Activated CD4-positive, CD25-positive, alpha-beta regulatory T cell (primary cell): ENCODE measurements around the gene FRYL.
A peak's percentile ranks its signal among the peaks of the same experiment; 100 is the strongest.
"Not testable (repeated sequence)": the region's sequence is repeated elsewhere in the genome, so short reads cannot be mapped to it uniquely, and the experiment has no call there.

ENCODE experiments used
- DNase-seq, 4 experiments: peaks; one replicate each; lab custom pipeline; 2025; lab: John Stamatoyannopoulos, UW

Gene FRYL

DNA sequence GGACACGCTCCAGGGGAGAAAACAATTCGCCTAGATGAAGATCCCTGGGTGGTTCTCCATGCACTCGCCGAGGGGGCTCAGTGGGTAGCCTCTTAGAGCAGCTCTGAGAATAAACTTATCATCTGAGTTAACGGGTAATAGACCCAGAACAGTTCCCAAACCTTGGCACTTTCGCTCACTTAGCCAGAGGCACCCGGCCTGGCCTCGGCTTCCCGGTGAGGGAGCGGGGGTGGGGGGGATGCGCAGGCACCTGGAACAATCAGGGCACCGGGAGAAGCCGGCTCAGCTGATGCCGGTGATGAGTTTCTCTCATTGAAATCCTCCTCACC, 290.4 kb downstream of the FRYL start:
- DNase-seq, result no peak

- DNase-seq, result no peak
These were observed 295.4 kb downstream of the FRYL start for GRCh38 chr4:48484494-48485168.

GRCh38 chr4:48483777-48484493, 296.1 kb downstream of the FRYL start:
- peak in 1 of 4 experiments; percentile 2 for DNase-seq

DNA sequence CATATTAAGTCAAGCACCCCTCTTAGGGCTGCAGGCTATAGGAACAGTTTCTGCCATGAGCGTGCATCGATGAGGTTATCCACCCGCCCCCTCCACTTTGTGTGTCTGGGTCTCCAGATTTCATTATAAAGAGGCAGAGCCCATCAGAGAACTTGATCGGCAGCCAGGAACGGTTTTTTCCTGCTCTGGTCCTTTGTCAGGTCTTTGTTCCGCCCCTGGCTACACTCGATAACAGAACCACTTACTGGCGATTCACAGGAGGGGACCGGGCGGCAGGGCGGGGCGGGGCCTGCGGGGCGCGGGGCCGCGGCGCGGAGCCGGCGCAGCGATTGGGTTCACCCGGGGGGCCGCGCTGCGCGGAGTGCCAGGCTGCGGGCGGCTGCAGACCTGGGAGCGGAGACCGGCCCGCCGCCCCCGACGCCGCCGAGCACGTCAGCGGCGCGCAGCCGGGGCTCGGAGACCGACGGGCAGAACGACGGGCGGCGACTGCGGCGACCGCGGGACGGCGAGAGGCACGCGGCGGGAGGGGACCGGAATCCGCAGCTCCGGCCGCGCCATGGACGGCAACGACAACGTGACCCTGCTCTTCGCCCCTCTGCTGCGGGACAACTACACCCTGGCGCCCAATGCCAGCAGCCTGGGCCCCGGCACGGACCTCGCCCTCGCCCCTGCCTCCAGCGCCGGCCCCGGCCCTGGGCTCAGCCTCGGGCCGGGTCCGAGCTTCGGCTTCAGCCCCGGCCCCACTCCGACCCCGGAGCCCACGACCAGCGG, 296.9 kb downstream of the FRYL start, which contains the start of gene SLC10A4:
TSS of gene SLC10A4 (plus strand) at position 338 of the 771 bp plus-strand sequence. CDS start at position 557, 219 bp downstream.
- DNase-seq, result no peak

GRCh38 chr4:48481581-48481980, 298.5 kb downstream of the FRYL start:
- DNase-seq, result no peak

GRCh38 chr4:48478273-48478672, 301.8 kb downstream of the FRYL start:
- DNase-seq, result no peak

GRCh38 chr4:48475770-48476169, 304.3 kb downstream of the FRYL start:
- DNase-seq, result no peak

- no peak for DNase-seq
These were observed 307.3 kb downstream of the FRYL start for GRCh38 chr4:48472794-48473193.

DNA sequence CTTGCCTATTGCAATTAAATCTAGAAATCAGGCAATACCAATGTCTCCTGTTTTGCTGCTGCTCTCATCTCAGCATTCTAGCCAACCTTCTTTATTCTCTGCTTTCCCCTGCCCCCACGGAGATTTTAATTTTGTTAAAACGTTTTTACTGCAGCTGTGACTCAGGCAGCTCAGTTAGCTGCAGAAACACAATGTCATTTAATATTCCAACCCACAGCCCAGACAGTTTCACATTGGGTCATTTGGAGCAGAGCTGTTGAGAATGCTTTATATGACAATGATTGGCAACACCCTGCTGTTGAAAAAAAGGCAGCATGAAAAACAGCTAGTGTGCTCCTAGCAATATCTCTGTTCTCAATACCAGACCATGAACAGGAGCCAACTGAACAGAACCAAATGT, 309.5 kb downstream of the FRYL start:
- no peak for DNase-seq

- DNase-seq, result no peak
These were observed 309.9 kb downstream of the FRYL start for GRCh38 chr4:48470137-48470536.

GRCh38 chr4:48467891-48468290, 312.2 kb downstream of the FRYL start:
- DNase-seq, result no peak

DNA sequence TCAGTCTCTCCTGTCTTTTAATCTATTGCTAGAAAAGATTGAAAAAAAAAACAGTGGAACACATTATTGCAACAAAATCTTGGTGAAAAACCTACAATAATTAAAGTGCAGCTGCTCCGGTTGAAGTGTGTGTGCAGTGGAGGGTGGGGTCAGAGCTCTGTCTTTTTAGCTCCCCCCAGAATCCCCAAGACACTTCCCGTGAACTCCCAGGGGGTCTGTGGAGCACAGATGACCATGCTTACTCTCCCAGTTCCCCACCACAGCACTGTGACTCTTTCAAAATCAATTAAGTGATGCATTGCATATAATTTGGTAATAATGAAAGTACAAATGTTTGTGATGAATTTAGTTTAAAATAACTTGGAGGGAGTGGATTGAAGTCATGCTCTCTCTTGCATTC, 312.6 kb downstream of the FRYL start:
- no peak for DNase-seq

DNA sequence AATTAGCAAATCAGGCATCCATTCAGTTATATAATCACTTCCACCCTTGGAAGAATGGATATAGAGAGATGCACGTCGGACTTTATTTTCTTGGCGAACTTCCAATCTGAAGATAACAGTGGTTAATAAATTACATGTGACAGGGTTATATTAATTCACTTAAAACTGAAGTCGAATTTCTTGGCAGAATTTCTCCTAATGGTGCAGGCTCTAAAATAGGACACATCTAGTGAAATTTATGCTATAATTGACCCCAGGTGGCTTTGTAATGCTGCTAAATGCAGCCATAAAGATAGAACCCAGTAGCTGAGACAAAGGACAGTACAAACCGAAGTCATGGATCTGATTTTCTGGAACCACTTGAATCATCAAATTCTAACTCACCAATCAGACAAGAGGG, 317.7 kb downstream of the FRYL start:
- DNase-seq, result no peak

DNA sequence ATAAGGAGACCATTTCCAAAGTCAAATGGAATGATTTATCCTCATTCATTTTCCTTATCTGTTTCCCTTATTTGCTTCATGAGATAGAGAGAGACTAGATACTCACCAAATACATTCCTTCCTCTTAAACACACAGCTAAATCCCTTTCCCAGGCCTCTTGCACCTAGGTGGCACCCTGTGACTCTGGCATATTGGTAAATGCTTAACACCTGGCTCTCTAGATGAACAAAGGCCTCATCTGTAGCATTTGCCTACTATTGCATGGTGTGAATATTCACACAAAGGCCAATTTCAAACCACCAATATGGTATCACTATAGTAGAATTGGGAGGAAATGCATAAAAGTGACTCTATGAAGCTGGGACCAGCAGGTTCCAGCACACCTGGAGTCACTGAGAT, 319.1 kb downstream of the FRYL start:
- no peak for DNase-seq

DNA sequence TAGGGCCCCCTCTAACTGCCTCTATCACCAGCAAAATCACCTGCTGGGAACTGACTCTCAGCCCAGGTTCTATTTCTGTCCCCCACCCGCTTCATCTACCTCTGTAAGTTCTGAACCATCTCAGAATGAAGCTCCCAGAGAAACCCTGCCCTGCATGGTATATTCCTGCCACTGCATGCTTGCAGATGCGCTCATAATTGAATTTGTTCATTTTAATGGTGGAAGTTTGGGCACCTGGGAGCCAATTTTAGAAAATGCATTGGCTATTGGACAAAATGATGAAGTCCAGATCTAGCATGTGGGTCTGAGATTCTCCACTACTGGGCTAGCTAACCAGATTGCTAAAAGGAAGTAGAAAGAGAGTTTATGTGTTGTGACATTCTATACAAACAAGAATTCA, 325.5 kb downstream of the FRYL start:
- no peak for DNase-seq

- not testable (repeated sequence) for DNase-seq
These were observed 328.4 kb downstream of the FRYL start for GRCh38 chr4:48451656-48452055.

GRCh38 chr4:48450740-48451139, 329.3 kb downstream of the FRYL start:
- no peak for DNase-seq

DNA sequence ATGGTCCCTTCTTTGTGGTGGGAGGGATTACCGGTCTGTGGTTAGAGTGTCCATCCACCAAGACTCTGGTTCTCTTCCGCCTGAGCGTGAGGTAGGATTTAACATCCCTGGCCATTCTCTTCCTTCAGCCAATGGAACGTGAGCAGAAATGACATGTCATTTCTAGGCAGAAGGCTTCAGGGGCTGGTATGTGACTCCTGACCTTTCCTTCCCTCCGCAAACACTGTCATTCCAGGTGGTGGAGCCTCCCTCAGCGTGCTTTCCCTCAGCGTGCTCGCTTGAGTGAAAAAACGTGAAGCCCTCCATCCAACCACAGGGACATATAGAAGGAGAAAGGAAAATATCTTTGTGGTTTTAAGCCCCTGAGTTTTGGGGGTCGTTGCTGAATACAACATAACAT, 330.9 kb downstream of the FRYL start:
- DNase-seq, result no peak
